Measurements from ENCODE around the gene DIP2C. TPM values are rescaled to one million over a fixed set of nuclear protein-coding genes. Genes with fewer than 3 reads are reported as not detected.

DIP2C gene
- total RNA-seq, 1 donor from 2014 or later = 10.1 TPM

DNA sequence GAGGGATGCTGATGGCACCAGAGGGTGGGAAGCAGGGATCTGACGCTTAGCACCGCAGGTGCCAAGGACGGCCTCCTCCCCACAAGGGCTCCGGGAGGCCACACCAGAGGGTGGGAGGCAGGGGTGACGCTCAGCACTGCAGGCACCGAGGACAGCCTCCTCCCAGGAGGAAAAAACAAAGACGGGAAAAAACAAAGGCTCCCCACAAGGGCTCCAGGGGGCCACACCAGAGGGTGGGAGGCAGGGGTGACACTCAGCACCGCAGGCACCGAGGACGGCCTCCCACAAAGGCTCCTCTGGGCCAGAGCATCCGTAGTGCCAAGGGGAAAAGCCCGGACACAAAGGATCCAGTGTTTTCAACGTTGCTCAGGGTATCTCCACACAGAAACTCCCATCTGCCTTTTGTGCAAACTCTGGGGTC, 25.6 kb downstream of the DIP2C start:
- peaks cover 3% of the 10 kb centered on the region for H3K36me3 Mint-ChIP-seq
- peaks cover 23% of the 10 kb centered on the region for H3F3A ChIP-seq (ENCODE audit: low read depth)
- TF ChIP-seq EZH2phosphoT487 (IDR thresholded peaks at IDR 0.05) (no peak), EZH2 (IDR thresholded peaks at IDR 0.05) (no peak)
- TF ChIP-seq, protein P1, sequence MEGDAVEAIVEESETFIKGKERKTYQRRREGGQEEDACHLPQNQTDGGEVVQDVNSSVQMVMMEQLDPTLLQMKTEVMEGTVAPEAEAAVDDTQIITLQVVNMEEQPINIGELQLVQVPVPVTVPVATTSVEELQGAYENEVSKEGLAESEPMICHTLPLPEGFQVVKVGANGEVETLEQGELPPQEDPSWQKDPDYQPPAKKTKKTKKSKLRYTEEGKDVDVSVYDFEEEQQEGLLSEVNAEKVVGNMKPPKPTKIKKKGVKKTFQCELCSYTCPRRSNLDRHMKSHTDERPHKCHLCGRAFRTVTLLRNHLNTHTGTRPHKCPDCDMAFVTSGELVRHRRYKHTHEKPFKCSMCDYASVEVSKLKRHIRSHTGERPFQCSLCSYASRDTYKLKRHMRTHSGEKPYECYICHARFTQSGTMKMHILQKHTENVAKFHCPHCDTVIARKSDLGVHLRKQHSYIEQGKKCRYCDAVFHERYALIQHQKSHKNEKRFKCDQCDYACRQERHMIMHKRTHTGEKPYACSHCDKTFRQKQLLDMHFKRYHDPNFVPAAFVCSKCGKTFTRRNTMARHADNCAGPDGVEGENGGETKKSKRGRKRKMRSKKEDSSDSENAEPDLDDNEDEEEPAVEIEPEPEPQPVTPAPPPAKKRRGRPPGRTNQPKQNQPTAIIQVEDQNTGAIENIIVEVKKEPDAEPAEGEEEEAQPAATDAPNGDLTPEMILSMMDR (IDR thresholded peaks at IDR 0.05) = no peak
- H3K4me3 Mint-ChIP-seq = no peak overlapping the region
- H3K4me2 ChIP-seq = peak overlapping the region; percentile 20
- no peak overlapping the region for H3K27ac Mint-ChIP-seq
- H3K79me2 ChIP-seq (ENCODE audit: low read depth) = peaks cover 100% of the 10 kb centered on the region
- DNase-seq (ENCODE audit: low spot score) = no peak
- no peaks in the 10 kb centered on the region for H3K36me3 ChIP-seq
- no peak overlapping the region for H3K4me3 ChIP-seq
- no peaks in the 10 kb centered on the region for H3K27me3 ChIP-seq
- no peak overlapping the region for H3K27ac ChIP-seq
- H3K9me3 ChIP-seq (ENCODE audit: low read depth) = no peaks in the 10 kb centered on the region
- H4K20me1 ChIP-seq (ENCODE audit: low read depth) = peaks cover 85% of the 10 kb centered on the region
- H3K9ac ChIP-seq = no peak overlapping the region
- H3K9me3 Mint-ChIP-seq = peaks cover 3% of the 10 kb centered on the region
- peaks cover 4% of the 10 kb centered on the region for H3K27me3 Mint-ChIP-seq (ENCODE audit: insufficient read depth, low read depth)
- peaks cover 48% of the 10 kb centered on the region for H3K4me1 Mint-ChIP-seq
- H2AFZ ChIP-seq (replicated peaks) = no peak overlapping the region
- peaks cover 34% of the 10 kb centered on the region for H3K4me1 ChIP-seq

DNA sequence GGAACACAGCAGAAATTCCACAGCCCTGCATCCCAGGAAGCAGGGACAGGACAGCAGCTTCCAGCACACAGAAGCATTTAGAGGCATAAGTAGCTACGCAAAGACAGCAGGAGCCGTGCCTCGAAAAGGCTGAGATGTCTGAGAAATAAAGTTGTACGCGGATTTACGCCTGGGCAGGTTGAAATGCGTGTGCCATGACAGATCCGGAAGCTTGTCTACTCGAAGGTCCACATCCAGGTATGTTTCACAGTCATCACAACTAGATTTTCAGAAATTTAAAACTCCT, 26.1 kb downstream of the DIP2C start:
- H3K4me3 Mint-ChIP-seq = no peak overlapping the region
- DNase-seq (ENCODE audit: low spot score) = no peak
- peaks cover 50% of the 10 kb centered on the region for H3K4me1 Mint-ChIP-seq
- no peak for TF ChIP-seq EZH2 (IDR thresholded peaks at IDR 0.05)
- no peak for TF ChIP-seq EZH2phosphoT487 (IDR thresholded peaks at IDR 0.05)
- TF ChIP-seq, protein P1 (IDR thresholded peaks at IDR 0.05) = no peak
- Histone ChIP-seq H3K4me1 (peaks cover 34% of the 10 kb centered on the region), H3K79me2 (ENCODE audit: low read depth) (peaks cover 100% of the 10 kb centered on the region), H2AFZ (replicated peaks) (no peak overlapping the region), H4K20me1 (ENCODE audit: low read depth) (peaks cover 87% of the 10 kb centered on the region), H3K36me3 (no peaks in the 10 kb centered on the region), H3K27ac (no peak overlapping the region), H3K9ac (no peak overlapping the region), H3K4me2 (no peak overlapping the region), H3K9me3 (ENCODE audit: low read depth) (no peaks in the 10 kb centered on the region), H3K27me3 (no peaks in the 10 kb centered on the region), H3K4me3 (no peak overlapping the region), H3F3A (ENCODE audit: low read depth) (peaks cover 18% of the 10 kb centered on the region)
- H3K27me3 Mint-ChIP-seq (ENCODE audit: insufficient read depth, low read depth) = peaks cover 4% of the 10 kb centered on the region
- H3K27ac Mint-ChIP-seq = peak overlapping the region; percentile 36
- H3K9me3 Mint-ChIP-seq = peaks cover 3% of the 10 kb centered on the region
- H3K36me3 Mint-ChIP-seq = peaks cover 3% of the 10 kb centered on the region

DNA sequence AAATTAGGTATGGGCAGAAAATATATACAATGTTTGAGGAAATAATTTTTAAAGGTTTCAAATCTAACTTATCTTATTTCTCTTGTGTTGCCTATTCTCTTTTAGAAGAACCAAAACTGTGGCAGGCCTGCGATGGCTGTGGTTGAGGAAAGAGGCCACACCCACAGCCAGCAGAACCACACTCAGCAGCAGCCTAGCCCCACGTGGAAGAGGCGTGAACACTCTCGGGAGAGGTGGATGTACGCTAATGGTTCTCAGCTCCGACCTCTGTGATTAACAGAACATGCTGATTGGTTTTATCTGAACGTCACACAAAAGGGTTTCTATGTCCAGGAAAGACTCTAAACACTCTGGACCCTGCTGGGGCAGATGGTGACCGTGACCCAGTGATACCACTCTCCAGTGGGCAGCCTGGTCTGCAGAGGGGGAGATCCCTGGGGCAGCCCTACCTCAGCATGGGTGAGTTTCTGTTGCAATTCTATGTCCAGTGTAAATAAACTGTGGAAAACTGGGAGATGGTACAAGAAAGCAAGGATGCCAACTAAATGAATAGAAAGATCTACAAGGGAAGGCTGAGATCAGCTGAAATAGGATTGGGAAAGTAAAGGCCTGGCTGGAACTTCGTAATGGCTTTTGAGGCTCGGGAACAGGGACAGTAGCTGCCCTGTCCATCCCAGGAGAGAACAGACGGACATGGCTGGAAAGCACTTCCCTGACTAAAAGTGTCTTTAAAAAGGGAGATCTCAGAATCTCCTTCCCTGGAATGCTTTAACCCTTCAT, 26.6 kb downstream of the DIP2C start:
- Histone ChIP-seq H3K9ac (no peak overlapping the region), H3K4me3 (no peak overlapping the region), H3K27ac (no peak overlapping the region), H3K9me3 (ENCODE audit: low read depth) (no peaks in the 10 kb centered on the region), H4K20me1 (ENCODE audit: low read depth) (peaks cover 91% of the 10 kb centered on the region), H3K4me1 (peaks cover 34% of the 10 kb centered on the region), H3K4me2 (no peak overlapping the region), H3K79me2 (ENCODE audit: low read depth) (peaks cover 96% of the 10 kb centered on the region), H2AFZ (replicated peaks) (no peak overlapping the region), H3F3A (ENCODE audit: low read depth) (peaks cover 13% of the 10 kb centered on the region), H3K36me3 (no peaks in the 10 kb centered on the region), H3K27me3 (no peaks in the 10 kb centered on the region)
- TF ChIP-seq, protein P1 (IDR thresholded peaks at IDR 0.05) = no peak
- TF ChIP-seq EZH2 (IDR thresholded peaks at IDR 0.05) (no peak), EZH2phosphoT487 (IDR thresholded peaks at IDR 0.05) (no peak)
- Mint-ChIP-seq H3K27ac (peak overlapping the region; percentile 36), H3K27me3 (ENCODE audit: insufficient read depth, low read depth) (peaks cover 4% of the 10 kb centered on the region), H3K9me3 (peaks cover 3% of the 10 kb centered on the region), H3K4me1 (peaks cover 50% of the 10 kb centered on the region), H3K36me3 (peaks cover 3% of the 10 kb centered on the region), H3K4me3 (no peak overlapping the region)
- DNase-seq (ENCODE audit: low spot score) = no peak

Measured in neural progenitor cell (in vitro differentiated cells).